Stimulated activated CD4-positive, alpha-beta T cell treated with anti-CD3 and anti-CD28 coated beads, Interleukin-4, amount 100 ng/mL, for 48 hours (primary cell): ENCODE results near the gene WDR86.

ENCODE experiments used
- DNase-seq, 2 donors: peaks; one replicate each; pipeline ENCODE4 v3.0.0-alpha.2; 2020; ENCODE audit warnings: low read depth in 2 of 2

WDR86 gene

DNA sequence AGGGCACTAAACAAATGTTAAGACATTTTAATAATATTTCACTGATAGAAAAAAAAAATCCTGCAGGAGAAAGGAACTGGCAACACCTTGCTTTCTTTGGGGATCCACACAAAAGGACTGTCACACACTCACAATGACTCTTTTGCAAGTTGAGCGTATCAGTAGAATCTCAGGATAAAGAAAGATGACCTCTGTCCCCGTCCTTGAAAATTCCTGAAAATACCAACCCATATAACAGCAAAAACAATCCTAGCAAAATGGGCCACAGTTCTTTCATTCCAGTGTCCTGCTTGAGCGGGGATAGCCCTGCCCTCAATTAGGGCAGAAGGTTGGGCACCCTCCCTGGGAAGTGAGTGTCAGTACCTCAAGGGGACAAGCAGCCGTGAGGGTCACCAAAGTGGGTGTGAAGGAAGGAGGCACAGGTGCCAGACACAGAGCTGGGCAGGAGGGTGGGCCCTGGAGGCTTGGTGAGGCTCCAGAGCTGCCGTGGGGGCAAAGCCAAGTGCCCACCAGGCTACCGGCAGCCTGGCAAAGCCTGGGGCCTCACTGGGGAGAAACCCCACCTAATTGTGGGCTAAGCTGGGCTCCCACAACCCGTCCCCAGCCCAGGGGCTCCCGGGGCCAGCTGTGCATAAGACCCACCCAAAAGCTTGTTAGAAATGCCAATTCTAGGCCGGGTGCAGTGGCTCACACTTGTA, 2.8 kb downstream of the WDR86 start:
- DNase-seq, result no peak

DNA sequence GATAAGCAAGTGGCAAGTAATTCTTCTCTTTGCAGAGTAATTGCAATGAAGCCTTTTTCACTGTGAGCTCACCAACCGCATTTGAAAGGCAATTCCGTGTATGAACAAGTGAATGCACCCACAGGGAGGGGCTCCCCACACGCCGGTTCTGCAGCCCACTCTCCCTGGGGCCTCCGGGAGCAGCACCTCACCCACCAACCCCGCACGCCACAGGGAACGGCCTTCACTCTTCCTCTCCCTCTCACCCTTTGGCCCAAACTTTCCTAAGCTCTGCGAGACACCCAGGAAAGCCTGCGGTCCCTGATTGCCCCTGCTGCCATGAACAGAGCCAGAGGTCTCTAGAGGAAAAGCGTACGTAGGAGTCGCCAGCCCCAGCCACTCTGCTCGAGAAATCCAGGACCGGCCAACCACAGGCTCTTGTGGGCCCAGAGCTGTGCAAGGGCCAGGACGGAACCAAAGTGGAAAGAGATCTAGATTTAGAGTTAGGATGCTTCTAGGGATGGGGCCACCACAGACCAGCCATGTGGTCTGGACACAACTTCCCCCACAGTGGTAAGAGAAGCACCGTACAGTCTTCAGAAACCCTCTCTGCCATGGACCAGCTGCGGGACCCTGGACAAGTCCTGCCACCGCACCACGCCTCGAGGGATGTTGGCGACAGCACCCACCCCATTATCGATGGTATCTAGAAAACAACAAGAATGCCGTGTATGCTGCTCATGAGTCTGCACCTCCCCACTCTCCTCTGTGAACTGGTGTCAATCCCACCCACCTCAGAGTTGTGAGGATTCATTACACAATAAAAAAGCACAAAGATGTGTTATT, 3.6 kb downstream of the WDR86 start:
- DNase-seq, result no peak

DNA sequence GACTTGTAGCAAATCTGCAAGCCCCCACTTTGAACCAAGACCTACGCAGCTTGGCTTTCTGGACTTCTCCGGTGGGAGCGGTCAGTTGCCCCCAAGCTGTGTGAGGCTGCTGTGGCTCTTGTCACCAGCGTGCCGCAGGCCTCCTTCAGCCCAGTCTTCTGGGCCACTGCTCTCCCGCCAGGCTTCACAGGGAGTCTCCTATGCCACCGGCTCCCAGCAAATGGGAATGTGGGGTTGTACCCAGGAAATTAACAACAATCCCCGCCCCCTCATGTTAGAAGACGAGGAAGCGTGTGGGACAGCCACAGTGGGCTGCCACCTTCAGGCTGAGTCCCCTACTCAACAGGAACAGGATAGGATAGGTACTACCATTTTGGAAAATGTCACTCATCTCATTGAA, 4.2 kb downstream of the WDR86 start:
- DNase-seq, result no peak

DNA sequence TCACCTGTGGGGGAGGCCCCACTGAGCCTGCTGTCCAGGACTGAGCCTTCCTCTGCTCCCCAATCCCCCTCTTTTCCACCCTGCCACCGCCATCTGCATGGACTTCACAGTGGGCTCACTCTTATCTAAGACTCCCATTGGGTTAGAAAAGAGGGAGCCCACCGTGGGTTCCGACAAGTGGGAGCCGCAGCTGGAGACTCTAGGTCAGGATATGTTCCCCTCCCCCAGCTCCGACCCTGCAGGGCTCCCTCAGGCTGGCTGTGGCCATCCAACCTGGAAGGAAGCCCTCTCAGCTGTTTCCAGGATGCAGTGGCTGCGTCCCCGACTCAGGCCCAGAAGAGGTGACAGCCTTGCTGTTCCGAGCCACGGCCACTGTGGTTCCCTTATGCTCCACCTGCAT, 4.8 kb downstream of the WDR86 start:
- no peak for DNase-seq

DNA sequence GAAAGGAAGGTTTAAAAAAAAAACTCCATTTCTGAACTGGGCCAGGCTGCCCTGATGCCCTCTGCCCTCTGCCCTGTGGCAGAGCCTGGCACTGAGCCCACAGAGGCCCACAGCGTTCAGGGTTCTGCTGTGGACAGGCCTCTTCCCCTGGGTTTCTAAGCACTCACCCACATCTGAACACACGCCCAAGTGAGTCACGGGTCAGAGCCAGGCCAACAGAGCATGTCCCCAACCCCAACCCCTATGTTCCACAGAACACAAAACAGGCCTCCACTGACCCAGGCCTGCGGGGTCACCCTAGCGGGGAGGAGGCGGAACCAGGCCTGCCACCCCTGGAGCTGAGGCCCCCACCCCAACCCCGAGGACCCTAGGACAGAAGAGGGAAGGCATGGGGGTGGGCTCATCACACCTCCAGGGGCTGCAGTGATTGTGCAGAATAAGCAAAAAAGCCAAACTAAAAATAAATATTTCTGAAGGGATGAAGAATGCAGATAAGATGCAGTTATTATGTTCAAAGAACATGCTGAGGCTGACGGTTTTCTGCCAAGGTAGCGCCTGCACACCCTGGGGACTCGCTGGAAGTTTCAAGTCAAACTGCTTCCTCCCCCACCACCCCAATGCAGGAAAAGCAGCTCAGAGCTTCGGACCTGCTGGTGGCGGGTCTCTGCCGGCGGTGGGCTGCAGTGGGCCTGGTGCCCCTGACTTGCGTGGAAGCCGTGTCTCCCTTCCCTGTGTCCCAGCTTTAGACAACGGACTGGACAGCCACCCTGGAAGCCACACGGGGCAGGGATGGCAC, 5.4 kb downstream of the WDR86 start:
- no peak for DNase-seq

DNA sequence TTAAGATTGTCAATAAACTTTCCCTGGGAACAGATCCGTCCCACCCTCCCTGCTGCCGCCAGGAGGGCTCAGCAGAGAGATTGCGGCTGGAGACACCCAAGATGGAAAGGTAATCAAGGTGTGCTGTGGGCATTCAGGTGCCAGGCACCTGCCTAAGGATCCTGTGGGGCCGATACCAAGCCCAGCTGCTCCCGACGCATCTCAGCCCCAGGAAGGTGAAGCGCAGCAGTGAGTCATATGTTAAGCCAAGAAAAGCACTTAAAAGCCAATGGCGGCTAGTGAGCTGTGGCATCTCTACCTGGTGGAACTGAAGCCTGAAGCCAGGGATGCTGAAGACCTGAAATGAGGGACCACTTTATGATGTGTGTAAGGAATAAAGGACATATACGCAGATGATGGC, 6.1 kb downstream of the WDR86 start:
- no peak for DNase-seq

DNA sequence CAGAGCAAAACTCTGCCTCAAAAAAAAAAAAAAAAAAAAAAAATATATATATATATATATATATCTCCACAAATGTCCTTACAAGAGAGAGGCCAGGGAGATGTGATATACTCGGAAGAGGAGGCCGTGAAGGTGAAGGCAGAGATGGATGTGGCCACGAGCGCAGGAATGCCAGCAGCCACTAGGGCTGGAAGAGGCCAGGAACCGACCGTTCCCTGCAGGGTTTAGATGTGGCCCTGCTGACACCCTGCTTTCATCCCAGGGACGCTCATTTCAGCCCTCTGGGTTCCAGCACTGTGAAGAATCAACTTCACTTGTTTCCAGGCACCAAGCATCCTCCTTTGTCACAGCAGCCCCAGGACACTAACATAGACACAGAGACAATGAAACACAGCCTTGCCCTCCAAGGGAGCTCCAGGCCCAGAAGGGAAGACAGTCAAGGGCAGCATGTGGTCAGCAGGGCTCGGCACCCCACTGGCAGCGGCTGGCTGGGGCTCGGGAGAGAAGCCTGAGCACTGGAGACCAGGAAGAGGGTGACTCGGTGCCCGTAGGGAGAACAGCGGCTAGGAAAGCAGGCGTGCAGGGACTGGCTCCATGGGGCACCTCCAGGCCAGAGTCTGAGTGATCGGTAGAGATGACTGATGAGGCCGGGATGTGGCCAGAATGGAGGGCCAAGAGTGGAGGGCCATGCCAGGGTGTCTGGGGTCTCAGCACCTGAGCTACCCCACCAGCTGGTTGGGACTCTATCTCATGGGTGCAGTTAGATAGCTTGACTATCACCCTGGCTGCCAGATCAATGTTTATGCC, 7.6 kb downstream of the WDR86 start:
- no peak for DNase-seq

DNA sequence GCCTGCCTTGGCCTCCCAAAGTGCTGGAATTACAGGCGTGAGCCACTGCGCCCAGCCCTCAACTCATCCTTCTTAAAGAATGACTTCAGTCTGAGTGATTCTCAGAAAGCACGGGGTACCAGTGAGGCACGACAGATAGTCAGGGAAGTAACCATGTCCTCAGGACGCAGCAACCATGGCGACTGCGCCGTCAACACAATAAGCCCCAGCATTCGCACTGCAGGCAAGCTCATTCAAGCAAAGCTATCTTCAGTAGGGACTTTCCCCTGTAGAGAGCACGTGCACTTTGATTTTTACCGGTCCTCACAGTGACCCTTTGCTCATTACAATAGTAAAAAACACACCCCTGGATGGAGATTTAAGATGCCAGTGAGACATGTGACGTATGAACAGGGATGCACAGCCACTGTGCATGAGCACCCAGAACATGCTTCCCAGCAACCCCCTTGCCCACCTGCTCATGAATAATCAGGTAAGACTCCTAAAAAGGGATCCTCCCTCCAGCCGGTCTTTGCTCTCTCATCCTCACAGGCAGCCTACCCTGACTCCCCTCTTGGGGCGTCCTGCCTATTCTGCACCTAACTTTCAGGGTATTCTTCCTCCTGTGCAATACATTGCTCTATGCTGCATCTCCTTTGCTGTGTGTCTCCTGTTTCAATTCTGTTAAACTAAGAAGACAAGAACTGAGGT, 9.1 kb downstream of the WDR86 start:
- no peak for DNase-seq

DNA sequence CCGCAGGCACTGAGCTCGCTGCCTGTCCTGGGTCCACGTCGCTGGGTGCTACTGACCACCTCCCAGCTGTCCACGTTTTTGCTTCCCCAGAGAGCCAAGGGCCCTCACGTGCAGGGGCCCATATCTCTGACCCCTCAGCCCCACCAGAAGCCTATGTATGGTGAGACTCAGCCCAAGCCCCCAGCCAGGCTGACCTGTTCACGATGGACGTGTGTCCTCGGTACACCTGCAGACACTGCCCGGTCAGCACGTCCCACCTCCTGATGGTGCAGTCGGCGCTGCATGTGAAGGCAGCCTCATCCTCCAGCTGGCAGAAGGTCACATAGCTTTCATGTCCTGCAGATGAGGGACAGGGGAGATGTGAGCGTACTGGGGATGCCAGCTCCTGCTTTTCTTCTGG, 9.9 kb downstream of the WDR86 start:
- no peak for DNase-seq

DNA sequence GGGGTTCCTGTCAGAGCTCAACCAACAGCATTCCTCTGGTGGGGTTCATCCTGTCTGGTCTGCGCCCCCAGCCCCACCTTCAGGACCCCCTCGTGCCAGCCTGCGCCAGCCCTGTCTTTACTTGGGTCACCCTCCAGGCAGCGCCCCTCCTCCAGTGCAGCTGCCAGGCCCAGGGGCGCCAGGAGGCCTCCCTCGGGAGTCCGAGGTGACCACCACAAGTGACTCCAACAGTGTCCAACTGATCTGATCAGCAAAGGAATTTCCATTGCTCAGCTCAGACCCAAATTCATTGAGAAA, 10.6 kb downstream of the WDR86 start:
- no peak for DNase-seq

DNA sequence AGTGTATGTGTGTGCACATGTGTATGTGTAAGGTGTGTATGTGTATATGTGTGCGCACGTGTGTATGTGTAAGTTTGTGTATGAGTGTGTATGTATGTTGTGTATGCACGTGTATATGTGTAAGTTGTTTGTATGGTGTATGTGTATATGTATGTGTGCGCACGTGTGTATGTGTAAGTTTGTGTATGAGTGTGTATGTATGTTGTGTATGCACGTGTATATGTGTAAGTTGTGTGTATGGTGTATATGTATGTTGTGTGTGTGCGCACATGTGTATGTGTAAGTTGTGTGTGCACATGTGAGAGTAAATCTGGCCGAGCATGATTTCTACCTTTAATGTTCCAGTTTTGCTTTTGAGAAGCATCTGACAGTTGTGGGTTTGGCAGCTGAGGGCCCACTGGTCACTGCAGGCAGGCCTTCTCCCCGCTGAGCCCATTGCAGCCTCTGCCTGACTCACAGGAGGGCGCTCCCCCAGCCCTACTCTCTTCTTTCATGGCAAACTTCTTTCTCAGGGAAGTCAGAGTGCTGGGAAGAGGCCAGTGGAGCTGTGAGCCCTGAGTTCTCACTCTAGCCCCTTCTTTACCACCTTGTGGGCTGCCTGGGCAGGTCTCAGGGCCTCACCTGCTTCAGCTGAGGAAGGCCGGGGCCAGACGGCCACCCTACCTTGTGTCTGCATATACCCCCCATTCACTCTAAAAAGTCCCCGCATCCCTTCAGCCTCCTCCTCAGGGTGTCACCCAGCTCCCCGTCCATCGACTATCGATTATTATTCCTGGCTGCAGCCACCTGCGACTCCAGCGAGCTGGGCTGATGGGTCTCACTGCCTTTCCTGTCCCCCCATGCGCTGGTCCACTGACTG, 11.2 kb downstream of the WDR86 start:
- DNase-seq, result no peak

DNA sequence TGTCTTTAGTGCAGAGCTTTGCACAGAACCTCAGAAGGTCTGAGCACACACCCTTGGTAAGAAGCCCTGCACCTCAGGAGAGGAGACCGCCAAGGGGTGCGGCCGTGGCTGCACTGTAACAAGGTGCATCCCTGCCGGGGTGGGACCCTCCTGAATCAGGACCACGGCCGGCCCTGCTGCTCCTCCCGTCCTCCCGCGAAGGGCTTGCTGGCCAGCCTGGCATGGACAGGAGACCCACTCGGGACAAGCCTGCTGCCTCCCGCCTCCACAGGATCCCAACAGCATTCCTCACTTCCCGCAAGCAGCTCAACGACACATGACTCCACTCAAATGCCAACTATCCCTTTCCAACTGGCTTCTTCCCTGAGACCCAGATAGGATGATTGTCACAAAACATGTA, 12.8 kb downstream of the WDR86 start:
- no peak for DNase-seq

DNA sequence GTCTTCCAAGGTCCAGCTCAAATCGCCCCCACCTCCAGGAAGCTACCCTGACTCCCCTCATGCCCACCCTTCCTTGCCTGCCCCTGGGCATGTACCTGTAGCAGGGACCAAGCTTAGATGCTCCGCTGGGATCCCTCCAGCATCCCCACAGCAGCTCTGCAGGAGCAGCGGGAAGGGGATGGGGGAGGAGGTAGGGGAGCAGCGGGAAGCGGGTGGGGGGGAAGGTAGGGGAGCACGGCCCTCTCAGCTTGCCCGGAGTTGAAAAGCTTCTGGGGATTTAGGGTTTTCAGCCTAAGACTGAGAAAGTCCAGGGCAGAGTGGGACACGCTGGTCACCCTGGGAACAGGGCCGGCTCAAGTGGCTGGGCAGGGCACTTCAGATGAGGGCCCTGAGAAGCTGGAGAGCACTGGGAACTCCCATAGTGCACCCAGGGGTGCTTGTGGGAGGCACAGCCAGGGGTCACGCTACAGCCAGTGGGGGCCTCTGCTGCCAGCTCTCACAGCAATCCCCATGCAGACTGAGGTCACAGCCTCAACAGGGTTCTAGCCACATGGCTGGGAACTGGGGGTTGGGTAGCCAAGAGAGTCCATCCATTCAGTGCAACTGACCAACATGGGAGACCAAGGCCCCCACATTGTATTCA, 13.4 kb downstream of the WDR86 start:
- DNase-seq, result no peak

DNA sequence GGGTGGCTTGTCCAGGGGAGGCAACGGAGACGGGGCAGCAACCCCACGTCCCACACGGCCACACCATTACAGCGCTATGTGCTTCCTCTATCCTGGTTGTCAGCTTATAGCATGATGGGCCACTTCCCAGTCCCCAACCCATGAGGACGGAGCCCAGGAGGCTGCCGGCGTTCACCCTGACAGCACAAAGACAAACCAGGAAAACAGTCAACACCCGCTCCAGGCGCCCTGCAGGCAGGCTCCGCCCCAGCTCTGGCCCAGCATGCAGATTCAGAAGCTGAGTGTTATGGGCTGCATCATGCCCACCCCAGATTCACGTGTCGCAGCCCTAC, 14.8 kb downstream of the WDR86 start:
- no peak for DNase-seq

DNA sequence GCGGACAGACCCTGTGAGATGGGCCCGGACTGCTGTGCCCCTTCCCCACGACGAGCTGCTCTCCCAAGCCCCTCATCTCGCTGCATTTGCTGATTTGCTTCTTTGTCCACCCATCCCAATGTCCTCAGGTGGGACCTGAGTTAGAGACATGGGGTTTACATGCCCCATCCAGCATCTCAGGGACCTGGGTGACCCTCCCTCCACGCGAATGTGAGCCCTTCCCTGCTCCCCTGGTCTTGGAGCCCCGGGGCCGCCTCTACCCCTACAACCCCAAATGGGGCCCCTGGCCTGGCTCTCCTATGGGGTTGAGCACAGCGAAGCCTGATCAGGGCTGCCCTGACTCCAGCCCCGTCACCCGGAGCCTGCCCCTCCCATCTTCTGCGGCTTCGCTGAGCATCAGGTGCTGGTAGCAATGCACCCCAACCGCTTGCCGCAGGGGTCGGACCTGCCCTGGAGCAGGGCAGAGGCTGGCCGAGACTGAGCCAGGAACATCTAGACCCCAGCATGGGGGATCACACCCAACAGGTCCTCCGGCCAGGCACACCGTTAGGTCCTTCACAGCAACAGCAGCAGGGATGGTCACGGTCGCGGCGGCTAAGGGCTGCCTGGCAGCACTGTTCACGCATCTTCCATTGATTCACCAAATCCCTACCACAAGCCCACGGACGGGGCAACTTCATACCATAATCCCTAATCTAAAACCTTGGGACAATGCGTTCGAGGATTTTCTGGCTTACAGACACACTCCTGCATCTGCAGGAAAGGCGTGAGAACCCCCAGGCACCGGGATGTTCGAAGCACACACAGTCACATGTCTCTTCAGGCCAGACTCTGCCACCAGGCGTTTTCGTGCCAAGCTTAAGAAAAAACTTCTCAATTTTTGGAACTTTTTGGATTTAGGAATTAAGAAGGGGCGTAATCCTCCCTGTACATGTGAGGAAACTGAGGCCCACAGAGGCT, 15.5 kb downstream of the WDR86 start:
- no peak for DNase-seq

DNA sequence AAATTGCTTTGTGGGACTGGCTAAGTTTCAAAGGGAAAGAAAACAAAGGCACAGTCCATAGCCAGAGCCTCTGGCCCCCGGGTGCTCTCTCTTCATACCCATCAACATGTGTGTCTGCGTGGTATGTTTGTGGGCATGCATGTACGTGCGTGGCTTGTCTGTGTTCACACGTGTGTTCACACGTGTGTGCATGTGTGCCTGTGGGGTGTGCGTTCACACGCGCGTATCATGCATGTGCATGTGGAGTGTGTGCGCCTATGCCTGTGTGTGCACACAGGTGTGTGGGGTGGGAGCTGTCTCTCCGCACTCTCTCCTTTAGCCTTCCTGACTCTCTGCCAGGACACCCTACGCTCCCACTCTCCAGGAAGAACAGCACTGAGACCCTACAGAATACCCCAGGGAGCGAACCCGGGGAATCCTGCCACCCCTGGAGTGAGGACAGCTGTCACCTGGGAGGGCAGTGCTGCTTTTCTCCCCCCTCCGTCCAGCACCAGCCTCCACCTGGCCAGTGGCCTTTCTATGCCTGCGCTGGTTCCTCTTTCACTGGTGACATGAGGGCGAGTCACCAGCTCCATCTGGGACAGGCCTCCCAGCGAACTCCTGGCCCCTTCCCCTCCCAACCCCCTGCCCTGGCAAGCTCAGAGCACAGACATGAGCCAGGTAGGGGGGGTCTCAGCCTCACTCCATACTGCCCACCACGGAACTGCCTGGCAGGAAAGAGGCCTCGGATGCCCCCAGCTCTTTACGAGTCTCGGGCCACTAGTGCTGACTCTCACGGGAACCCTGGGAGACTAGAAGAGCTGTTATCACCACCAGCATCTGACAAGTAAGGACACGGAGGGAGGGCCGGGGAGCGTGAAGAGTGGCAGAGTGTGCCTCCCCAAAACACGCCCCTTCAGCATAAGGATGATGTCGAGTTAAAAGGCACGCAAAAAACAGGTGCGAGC, 16.5 kb downstream of the WDR86 start:
- DNase-seq, result no peak

DNA sequence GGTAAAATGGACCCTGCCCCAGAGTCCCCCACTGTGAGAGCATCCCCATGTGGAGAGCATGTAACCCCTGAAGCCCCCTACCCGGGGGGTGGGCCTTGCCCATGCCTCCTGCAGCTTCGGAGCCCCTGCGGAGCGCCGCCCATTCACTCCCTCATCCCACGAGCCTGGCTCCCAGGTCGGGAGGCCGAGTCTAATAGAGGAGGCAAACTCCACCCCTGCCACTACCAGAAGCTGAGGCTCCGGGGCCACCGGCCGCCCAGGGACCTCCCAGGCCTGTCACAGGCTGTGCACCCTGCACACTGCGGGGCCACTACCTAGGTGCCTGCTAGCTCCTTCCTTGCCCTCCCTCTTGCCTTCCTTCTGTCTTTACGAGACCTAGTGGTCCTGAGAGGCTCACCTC, 17.4 kb downstream of the WDR86 start:
- DNase-seq, result no peak

DNA sequence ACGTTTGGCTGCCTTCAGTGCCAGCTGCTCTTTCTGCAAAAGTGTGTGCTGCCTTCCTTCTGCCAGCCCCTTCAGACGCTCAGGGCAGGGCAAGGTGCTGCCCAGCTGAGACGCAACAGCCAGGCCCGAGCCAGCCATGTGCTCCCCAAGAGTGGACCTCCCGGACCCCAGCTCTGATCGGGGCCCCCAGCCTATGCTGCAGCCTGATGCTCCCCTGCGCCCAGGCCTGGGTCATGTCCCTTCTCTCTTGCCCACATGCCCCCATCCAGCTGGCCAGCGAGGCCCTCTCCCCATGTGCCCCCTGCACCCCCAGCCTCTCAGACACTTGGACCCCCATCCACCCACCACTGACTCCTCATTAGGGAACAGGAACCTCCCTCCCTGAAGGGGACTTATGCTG, 17.8 kb downstream of the WDR86 start:
- DNase-seq, result no peak
